Measurements from ENCODE around the gene SLAMF7. TPM values are rescaled to one million over a fixed set of nuclear protein-coding genes. Genes with fewer than 3 reads are reported as not detected.

SLAMF7 gene
- total and polyA plus RNA-seq, 2 of the 13 experiments (the other 11 are each of a cell fraction or from before 2014, with no cell fraction given), result not detected

- CTCF ChIA-PET (ENCODE audit: low intra/inter-chr PET ratio, low total read pairs), result no interaction called here
- no peaks in the 10 kb centered on the region for H3K4me1 ChIP-seq (ENCODE audit: insufficient read depth, low read length)
- WGBS (ENCODE audit: low lambda C conversion rate), result 37% methylated on average over 5 of the region's 5 CpGs
- H3K79me2 ChIP-seq (ENCODE audit: insufficient read depth, low read length), result no peaks in the 10 kb centered on the region
- H3K9me3 ChIP-seq (ENCODE audit: low read length), result peaks cover 5% of the 10 kb centered on the region; the same call in 1 of the 2 replicates
- TF ChIP-seq KDM4B (CRISPR knock-in tag; IDR thresholded peaks at IDR 0.05), result no peak
- no peaks in the 10 kb centered on the region for H3K36me3 ChIP-seq (replicated peaks in 1 of 2; ENCODE audit: control insufficient read depth in 1 of 2, insufficient read depth in 2 of 2, low read length in 2 of 2)
- no peak for FAIRE-seq
- H3K27me3 ChIP-seq (ENCODE audit: control insufficient read depth in 1 of 2, insufficient read depth in 2 of 2, low read length in 2 of 2), result no peaks in the 10 kb centered on the region
- no peak overlapping the region for H3K4me2 ChIP-seq (ENCODE audit: low read depth, low read length)
- no peak overlapping the region for H3K27ac ChIP-seq (ENCODE audit: extremely low read length, insufficient read depth, low read length)
- no peak for ATAC-seq
- BruUV-seq (replicated peaks), result no TSS peak
- H3K9ac ChIP-seq (ENCODE audit: insufficient read depth, low read depth, low read length), result no peak overlapping the region
- no peak overlapping the region for H3K4me3 ChIP-seq (replicated peaks in 1 of 3; ENCODE audit: insufficient read depth in 1 of 3, low read depth in 2 of 3, low read length in 3 of 3)
- DNase-seq (ENCODE audit: low spot score), result no peak
- intact Hi-C loops (cut with micrococcal nuclease; ENCODE audit: unreplicated experiment) (no loop called here), in situ Hi-C loops (cut with HindIII; ENCODE audit: extremely low pct_ligation_motif_present, low pct_unique_long_range_greater_than_20kb) (no loop called here)
- no peak overlapping the region for H2AFZ ChIP-seq (ENCODE audit: low read length)
- no peaks in the 10 kb centered on the region for H4K20me1 ChIP-seq (ENCODE audit: insufficient read depth, low read length)
- POLR2A ChIA-PET, result no interaction called here
These were observed 2.7 kb downstream of the SLAMF7 start for GRCh38 chr1:160741612-160742348.

DNA sequence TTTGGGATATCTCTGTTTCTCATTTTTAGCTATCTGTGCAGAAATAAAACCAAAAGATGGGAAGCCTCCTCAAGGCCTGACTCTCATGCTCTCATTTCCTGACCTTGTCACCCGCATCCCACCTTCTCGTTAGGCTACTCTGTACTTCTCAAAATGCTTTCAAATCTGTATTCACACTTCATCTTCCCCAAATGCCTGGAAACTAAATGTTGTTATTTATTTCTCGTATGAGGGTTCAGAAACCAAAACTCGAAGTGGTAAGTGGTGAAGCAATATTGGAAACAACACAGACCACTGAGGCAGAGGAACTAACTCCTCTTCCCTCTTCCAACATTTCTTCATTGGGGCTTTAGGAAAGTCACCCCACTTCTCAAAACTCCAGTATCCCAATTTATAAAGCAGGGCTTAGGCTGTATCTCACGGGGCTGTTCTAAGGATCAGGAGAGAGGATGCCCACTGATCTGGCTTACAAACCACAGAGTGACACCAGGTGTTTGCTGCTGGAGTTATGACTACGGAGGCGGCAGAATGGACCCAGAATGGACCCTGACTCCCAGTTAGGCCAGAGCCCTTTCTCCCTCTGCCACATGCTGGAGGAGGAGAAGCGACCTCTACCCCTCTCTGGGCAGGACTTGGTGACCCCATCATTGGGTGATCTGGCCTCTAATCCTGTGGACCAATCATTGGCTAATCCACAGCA is 3.5 kb downstream of the SLAMF7 start:
- H3K4me3 ChIP-seq (replicated peaks in 1 of 3; ENCODE audit: insufficient read depth in 1 of 3, low read depth in 2 of 3, low read length in 3 of 3), result no peak overlapping the region
- H3K9ac ChIP-seq (ENCODE audit: insufficient read depth, low read depth, low read length), result no peak overlapping the region
- H3K4me1 ChIP-seq (ENCODE audit: insufficient read depth, low read length), result no peaks in the 10 kb centered on the region
- POLR2A ChIA-PET, result no interaction called here
- no peaks in the 10 kb centered on the region for H3K27me3 ChIP-seq (ENCODE audit: control insufficient read depth in 1 of 2, insufficient read depth in 2 of 2, low read length in 2 of 2)
- FAIRE-seq (no peak), DNase-seq (ENCODE audit: low spot score) (no peak), ATAC-seq (no peak)
- H3K27ac ChIP-seq (ENCODE audit: extremely low read length, insufficient read depth, low read length), result no peak overlapping the region
- intact Hi-C loops (cut with micrococcal nuclease; ENCODE audit: unreplicated experiment) (no loop called here), in situ Hi-C loops (cut with HindIII; ENCODE audit: extremely low pct_ligation_motif_present, low pct_unique_long_range_greater_than_20kb) (no loop called here)
- 21% methylated on average over 6 of the region's 8 CpGs for WGBS (ENCODE audit: low lambda C conversion rate)
- no peaks in the 10 kb centered on the region for H3K9me3 ChIP-seq (ENCODE audit: low read length)
- H3K79me2 ChIP-seq (ENCODE audit: insufficient read depth, low read length), result no peaks in the 10 kb centered on the region
- CTCF ChIA-PET (ENCODE audit: low intra/inter-chr PET ratio, low total read pairs), result no interaction called here
- no peak overlapping the region for H3K4me2 ChIP-seq (ENCODE audit: low read depth, low read length)
- no peaks in the 10 kb centered on the region for H3K36me3 ChIP-seq (replicated peaks in 1 of 2; ENCODE audit: control insufficient read depth in 1 of 2, insufficient read depth in 2 of 2, low read length in 2 of 2)
- H2AFZ ChIP-seq (ENCODE audit: low read length), result no peak overlapping the region
- no TSS peak for BruUV-seq (replicated peaks)
- no peaks in the 10 kb centered on the region for H4K20me1 ChIP-seq (ENCODE audit: insufficient read depth, low read length)
- TF ChIP-seq, protein P1, sequence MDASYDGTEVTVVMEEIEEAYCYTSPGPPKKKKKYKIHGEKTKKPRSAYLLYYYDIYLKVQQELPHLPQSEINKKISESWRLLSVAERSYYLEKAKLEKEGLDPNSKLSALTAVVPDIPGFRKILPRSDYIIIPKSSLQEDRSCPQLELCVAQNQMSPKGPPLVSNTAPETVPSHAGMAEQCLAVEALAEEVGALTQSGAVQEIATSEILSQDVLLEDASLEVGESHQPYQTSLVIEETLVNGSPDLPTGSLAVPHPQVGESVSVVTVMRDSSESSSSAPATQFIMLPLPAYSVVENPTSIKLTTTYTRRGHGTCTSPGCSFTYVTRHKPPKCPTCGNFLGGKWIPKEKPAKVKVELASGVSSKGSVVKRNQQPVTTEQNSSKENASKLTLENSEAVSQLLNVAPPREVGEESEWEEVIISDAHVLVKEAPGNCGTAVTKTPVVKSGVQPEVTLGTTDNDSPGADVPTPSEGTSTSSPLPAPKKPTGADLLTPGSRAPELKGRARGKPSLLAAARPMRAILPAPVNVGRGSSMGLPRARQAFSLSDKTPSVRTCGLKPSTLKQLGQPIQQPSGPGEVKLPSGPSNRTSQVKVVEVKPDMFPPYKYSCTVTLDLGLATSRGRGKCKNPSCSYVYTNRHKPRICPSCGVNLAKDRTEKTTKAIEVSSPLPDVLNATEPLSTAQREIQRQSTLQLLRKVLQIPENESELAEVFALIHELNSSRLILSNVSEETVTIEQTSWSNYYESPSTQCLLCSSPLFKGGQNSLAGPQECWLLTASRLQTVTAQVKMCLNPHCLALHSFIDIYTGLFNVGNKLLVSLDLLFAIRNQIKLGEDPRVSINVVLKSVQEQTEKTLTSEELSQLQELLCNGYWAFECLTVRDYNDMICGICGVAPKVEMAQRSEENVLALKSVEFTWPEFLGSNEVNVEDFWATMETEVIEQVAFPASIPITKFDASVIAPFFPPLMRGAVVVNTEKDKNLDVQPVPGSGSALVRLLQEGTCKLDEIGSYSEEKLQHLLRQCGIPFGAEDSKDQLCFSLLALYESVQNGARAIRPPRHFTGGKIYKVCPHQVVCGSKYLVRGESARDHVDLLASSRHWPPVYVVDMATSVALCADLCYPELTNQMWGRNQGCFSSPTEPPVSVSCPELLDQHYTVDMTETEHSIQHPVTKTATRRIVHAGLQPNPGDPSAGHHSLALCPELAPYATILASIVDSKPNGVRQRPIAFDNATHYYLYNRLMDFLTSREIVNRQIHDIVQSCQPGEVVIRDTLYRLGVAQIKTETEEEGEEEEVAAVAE (CRISPR knock-in tag; IDR thresholded peaks at IDR 0.05; ENCODE audit: borderline replicate concordance), result no peak
- TF ChIP-seq, protein P2, sequence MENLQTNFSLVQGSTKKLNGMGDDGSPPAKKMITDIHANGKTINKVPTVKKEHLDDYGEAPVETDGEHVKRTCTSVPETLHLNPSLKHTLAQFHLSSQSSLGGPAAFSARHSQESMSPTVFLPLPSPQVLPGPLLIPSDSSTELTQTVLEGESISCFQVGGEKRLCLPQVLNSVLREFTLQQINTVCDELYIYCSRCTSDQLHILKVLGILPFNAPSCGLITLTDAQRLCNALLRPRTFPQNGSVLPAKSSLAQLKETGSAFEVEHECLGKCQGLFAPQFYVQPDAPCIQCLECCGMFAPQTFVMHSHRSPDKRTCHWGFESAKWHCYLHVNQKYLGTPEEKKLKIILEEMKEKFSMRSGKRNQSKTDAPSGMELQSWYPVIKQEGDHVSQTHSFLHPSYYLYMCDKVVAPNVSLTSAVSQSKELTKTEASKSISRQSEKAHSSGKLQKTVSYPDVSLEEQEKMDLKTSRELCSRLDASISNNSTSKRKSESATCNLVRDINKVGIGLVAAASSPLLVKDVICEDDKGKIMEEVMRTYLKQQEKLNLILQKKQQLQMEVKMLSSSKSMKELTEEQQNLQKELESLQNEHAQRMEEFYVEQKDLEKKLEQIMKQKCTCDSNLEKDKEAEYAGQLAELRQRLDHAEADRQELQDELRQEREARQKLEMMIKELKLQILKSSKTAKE (CRISPR knock-in tag; IDR thresholded peaks at IDR 0.05; ENCODE audit: borderline replicate concordance), result no peak
- TF ChIP-seq AKAP8 (CRISPR knock-in tag; IDR thresholded peaks at IDR 0.05) (no peak), ZNF205 (CRISPR knock-in tag; IDR thresholded peaks at IDR 0.05) (no peak), ZNF615 (CRISPR knock-in tag; IDR thresholded peaks at IDR 0.05; ENCODE audit: borderline replicate concordance) (no peak), ZC3H13 (CRISPR knock-in tag; IDR thresholded peaks at IDR 0.05) (no peak), CBX2 (IDR thresholded peaks at IDR 0.05; ENCODE audit: low read depth, low read length) (no peak), CBX2 (CRISPR knock-in tag; IDR thresholded peaks at IDR 0.05; ENCODE audit: low read depth) (no peak), SIX1 (CRISPR knock-in tag; IDR thresholded peaks at IDR 0.05; ENCODE audit: borderline replicate concordance) (no peak), SP140L (CRISPR knock-in tag; IDR thresholded peaks at IDR 0.05; ENCODE audit: borderline replicate concordance) (no peak)
